HCT116 (cell line): ENCODE measurements around the gene FICD.

ENCODE experiments used
- CTCF ChIP-seq, 3 experiments: fragments of 200-600 bp in 1 of 3; sonication (generic) in 1 of 3; IDR thresholded peaks in 2 of 3; conservative IDR thresholded peaks in 1 of 3; 2 replicates each; pipeline ENCODE4 v1.5.1; 2012 to 2017; ENCODE audit warnings: low read depth in 2 of 3, low read length in 2 of 3, antibody characterized with exemption in 1 of 3, borderline replicate concordance in 1 of 3, control low read depth in 1 of 3, mild to moderate bottlenecking in 1 of 3, mixed read lengths in 1 of 3, mixed run types in 1 of 3, moderate library complexity in 1 of 3; ENCODE audit not compliant: insufficient read depth in 1 of 3
- EGR1 ChIP-seq: IDR thresholded peaks from 2 replicates; pipeline ENCODE4 v1.6.1; 2012; ENCODE audit warnings: low read depth
- EZH2 ChIP-seq: fragments of 200-600 bp; sonication (generic); IDR thresholded peaks from 2 replicates; pipeline ENCODE4 v1.6.1; 2017; ENCODE audit warnings: antibody characterized with exemption, mixed run types
- FOSL1 ChIP-seq: IDR thresholded peaks from 2 replicates; pipeline ENCODE4 v1.6.1; 2012; ENCODE audit warnings: low read depth
- POLR2A ChIP-seq: IDR thresholded peaks from 2 replicates; pipeline ENCODE4 v1.7.0; 2011; ENCODE audit warnings: borderline replicate concordance; ENCODE audit not compliant: insufficient read depth, insufficient read length; ENCODE audit errors: extremely low read depth
- SP1 ChIP-seq: IDR thresholded peaks from 2 replicates; pipeline ENCODE4 v1.6.1; 2012; ENCODE audit warnings: low read depth
- SRF ChIP-seq: IDR thresholded peaks from 2 replicates; pipeline ENCODE4 v1.6.1; 2012; ENCODE audit warnings: low read depth
- YY1 ChIP-seq: IDR thresholded peaks from 2 replicates; pipeline ENCODE4 v1.6.1; 2011; ENCODE audit warnings: low read length, low read depth, moderate library complexity, mild to moderate bottlenecking; ENCODE audit not compliant: insufficient replicate concordance; ENCODE audit errors: extremely low read depth
- ZBTB33 ChIP-seq: IDR thresholded peaks from 2 replicates; pipeline ENCODE4 v1.6.1; 2011; ENCODE audit warnings: mild to moderate bottlenecking, low read length, moderate library complexity; ENCODE audit not compliant: insufficient replicate concordance; ENCODE audit errors: extremely low read depth
- ZNF274 ChIP-seq: fragments of 200-500 bp; sonication (Bioruptor generic); IDR thresholded peaks from 2 replicates; pipeline ENCODE4 v1.6.1; 2014; ENCODE audit warnings: mild to moderate bottlenecking, low read depth, low read length, inconsistent platforms

- TF ChIP-seq CTCF (IDR thresholded peaks at IDR 0.05 in 2 of 3, conservative IDR thresholded peaks at IDR 0.05 in 1 of 3; ENCODE audit: borderline replicate concordance in 1 of 3, insufficient read depth in 1 of 3, low read depth in 2 of 3, low read length in 2 of 3) (no peak), POLR2A (no peak), FOSL1 (no peak), EZH2 (no peak), YY1 (no peak), EGR1 (no peak), SP1 (no peak), ZNF274 (no peak), ZBTB33 (no peak), SRF (no peak)
Observed at GRCh38 chr12:108525681-108526080, 10.6 kb downstream of the FICD start.
